GM21423 (cell line): ENCODE measurements around the gene ASB6.
"Not testable (repeated sequence)": the region's sequence is repeated elsewhere in the genome, so short reads cannot be mapped to it uniquely, and the experiment has no call there.

Experiments used
- ATAC-seq: cut with Tn5 transposase; IDR thresholded peaks from one replicate; pipeline ENCODE4 v1.9.1; 2021; ENCODE audit warnings: mild to moderate bottlenecking, moderate library complexity; ENCODE audit not compliant: unreplicated experiment

Gene ASB6

DNA sequence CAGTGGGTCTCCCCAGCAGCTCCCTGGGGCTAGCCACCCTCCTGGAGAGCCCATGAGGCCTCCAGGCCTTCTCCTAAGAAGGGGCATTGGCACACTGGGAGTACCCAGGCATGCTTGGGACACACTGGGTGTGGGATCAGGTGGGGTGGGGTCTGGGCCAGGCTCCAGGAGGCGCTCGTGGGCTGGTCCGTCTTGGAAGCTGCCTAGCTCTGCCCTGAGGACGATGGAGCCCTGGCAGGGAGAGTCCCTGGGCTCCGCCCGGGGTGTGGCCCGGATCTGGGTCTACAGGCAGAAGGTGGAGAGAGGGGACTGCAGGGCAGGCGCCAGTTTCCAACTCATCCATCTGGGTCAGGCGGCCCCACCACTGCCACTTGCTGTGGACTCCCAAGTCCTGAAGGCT, 25.9 kb upstream of the ASB6 start:
- no peak for ATAC-seq

DNA sequence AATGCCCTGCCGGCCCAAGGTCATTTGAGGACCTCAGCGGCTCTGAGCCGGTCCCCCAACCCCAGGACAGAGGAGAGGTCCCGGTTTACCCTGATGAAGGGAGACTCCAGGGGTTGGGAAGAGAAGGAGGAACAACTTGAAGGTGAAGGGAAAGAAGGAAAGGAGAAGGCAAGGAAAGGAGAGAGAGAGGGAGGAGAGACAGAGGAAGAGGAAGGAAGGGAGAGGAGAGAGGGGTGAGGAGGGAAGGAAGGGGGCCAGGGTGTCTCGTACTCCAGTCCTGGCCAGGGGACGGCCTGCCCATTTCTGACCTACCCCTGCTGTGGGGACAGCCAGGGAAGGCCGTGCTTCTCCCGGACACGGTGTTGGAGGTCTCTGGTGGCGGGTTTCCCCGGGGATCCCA, 25.4 kb upstream of the ASB6 start:
- no peak for ATAC-seq

DNA sequence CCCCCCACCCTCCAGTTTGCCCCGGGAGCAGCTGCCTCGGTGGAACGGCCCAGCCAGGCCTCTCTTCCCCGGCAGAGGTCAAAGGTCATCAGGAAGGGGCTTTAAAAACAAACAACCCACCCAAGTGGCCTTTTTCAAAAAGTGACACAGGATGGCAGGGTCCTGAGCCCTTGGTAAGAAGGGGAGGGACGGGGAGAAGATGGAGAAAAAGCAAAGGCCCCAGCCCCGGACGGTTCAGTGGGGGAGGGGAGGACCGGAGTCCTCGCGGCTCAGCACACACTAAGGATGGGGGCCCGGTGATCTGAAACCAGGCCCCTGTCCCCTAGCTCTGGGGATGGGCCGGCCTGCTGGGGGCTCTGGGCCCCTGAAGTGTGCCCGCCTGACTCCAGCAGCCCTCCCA, 24.6 kb upstream of the ASB6 start:
- no peak for ATAC-seq

DNA sequence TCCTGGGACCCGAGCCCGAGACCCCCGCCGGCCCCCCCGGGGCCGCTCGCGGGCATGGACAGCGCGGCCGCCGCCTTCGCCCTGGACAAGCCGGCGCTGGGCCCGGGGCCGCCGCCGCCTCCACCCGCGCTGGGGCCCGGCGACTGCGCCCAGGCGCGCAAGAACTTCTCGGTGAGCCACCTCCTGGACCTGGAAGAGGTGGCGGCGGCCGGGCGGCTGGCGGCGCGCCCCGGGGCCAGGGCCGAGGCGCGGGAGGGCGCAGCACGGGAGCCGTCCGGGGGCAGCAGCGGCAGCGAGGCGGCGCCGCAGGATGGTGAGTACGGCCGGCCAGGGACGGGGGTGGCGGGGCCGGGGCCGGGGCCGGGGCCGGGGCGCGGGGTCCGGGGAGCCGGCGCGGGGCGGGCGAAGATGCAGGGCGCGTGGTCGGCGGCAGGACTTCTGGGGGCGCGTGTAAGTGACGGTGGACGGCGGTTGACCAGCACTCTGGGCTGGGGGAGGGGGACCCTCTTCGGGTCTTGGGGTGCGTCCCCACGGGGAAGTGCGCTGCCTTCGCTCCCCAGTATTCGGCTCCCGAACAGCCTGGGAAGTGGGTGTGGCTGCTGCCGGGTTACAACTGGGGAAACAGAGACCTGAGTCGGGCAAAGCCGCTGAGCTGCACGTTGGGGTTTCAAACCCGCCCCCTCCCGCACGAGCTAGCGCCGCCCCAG, 24.0 kb upstream of the ASB6 start:
- no peak for ATAC-seq

DNA sequence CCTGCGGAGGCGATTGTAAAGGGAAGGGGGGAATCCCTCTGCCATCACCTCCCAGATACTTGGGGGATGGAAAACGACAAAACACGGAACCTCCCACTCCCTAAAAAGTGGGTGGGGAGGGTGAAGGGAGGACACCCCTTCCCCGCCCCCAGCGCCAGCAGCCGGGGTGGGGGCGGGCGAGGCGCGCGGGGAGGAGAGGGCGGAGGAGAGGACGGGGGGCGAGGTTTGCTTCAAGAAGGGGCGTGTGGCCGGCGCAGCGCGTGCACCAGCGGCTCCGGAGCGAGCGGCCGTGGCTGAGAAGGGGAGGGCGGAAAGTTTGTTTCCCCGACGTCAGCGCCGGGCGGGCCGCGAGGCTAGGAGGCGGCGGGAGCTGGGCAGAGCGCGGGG, 23.4 kb upstream of the ASB6 start, which contains the start of gene PRRX2:
Gene PRRX2, plus strand, starts transcription at position 259 of the 387 bp plus-strand sequence. CDS start 221 bp downstream, outside the sequence.
- no peak for ATAC-seq

DNA sequence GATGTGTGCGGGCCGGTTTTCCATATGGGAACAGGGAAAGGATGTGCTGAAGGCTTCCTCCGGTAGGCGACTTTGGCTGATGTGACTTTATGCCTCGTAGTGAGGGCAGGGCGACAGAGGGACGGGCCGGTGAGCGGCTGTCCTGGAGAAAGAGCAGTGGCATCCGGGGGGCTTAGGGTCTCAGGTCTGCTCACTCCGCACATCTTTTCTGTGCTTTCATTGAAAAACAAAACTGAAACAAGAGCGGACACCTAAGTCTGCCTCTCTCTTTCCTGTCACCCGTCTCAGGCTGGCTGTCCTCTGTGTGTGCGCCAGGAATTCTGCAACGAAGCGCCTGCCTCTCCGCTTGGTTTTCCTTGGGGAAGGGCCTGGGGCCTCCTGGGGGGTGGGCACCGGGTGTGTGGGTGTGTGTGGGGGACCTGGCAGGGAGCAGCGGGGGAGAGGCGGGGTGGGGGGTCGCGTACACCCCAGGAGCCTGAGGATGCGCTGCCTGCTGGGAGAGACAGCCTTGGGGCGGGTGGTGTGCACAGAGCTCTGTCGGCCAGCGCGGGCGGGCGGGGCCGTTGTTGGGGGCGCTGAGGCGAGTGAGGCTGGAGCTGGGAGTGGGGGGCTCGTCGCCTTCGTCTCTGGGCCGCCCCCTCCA, 22.9 kb upstream of the ASB6 start:
- no peak for ATAC-seq

DNA sequence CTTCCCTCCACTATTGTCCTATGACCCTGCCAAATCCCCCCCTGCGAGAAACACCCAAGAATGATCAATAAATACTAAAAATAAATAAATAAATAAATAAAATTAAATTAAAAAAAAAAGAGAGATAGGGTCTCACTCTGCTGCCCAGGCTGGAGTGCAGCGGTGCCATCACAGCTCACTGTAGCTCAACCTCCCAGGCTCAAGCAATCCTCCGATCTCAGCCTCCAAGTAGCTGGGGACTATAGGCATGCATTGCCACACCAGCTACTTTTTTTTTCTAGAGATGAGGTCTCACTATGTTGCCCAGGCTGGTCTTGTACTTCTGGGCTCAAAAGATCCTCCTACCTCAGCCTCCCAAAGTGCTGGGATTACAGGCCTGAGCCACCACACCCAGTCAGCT, 20.3 kb upstream of the ASB6 start:
- ATAC-seq, result not testable (repeated sequence)

DNA sequence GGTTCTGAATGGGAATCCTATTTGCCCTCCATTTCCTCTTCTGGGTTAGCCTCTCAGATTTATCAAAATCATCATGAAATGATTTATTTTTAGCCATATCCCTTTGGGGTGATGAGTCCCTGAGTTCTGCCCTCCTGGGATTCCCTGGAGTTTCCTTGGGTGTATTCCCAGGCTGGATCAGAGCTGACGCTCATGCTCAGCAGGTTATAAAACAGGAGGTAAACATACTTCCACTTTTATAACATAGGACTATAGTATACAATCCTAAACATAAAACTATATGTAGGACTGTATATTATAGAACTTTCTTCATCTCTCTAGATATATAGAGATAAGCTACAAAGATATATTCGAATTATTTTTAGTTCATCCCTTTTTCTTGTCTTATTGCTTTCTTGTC, 19.1 kb upstream of the ASB6 start:
- no peak for ATAC-seq

DNA sequence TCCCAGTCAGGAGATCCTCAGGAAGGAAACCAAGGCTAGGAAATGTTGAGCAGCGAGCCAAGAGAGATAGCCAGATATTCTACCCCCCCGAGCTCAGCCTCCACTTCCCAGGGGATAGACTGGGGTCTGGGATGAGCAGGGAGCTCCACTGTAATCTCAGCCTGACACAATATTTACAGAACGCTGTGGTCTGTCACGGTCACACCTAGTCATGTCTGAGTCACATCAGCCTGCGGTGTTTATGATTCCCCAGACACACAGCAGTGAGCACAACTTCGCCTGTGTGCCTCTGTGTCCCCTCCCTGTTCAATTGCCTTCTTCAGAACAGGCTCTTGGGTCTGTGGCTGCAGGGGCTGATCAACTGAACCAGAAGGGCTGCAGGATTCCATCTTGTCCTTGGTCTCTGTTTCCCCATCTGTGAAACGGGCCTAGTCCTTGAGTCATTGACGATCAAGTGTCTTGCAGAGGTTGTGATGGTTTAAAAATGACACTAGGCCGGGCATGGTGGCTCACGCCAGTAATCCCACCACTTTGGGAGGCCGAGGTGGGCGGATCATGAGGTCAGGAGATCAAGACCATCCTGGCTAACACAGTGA, 14.9 kb upstream of the ASB6 start:
- ATAC-seq, result no peak

DNA sequence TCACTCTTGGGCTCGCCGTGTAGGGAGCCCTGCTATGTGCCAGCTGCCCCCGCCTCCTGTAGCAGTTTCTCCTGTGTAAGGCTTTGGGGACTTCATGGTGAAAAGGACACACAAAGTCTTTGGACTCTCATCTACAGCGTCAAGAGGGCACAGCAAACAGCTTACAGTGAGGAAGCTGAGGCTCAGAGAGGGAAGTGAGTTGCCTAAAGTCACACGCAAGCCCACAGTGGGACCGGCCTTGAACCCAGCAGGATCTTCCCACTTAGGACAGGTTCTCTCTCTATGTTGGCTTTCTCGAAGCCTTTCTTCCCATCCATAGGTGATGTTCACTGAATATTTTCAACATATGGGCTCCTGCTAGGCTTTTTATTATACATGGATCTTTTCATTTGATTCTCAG, 13.7 kb upstream of the ASB6 start:
- no peak for ATAC-seq

DNA sequence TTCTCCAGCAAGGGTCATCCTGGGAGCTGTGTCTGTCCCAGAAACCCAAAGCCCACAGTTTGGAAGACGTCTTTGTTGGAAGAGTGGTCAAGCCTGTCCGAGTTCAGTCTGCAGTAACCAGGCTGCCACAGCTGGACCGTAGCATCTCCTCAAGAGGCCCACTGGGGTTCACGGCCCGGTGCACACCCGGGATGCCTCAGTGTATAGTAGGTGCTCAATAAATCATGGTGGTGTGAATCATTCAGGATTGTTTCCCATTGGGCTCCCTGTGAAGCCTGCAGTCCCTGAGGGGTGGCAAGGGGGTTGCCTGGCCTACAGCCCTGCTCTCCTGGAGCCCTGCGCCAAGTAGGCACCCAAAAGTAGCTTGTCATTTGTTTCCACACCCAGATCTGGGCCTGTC, 13.2 kb upstream of the ASB6 start:
- no peak for ATAC-seq

DNA sequence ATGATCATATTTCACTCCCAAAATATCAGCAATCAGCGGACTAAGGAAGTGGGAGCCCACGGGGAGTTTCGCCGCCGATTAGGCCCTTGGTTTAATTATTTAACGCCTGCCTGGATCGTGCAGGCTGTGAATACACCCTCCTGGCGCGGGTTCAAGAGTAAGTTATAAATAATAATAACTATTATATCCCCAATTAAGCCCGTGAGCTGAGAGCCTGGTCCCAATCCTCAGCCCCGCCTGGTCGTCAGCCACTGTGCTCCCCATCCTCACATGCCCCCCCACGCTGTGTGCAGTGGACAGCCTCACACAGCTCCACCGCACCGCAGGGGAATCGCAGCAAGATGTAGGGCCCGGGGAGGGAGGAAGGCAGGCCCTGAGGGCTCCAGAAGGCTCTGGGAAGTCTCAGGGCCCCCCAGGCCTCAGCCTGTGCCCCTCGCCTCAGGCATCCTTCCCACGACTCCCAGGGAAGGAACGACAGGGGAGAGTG, 12.6 kb upstream of the ASB6 start:
- ATAC-seq, result no peak

DNA sequence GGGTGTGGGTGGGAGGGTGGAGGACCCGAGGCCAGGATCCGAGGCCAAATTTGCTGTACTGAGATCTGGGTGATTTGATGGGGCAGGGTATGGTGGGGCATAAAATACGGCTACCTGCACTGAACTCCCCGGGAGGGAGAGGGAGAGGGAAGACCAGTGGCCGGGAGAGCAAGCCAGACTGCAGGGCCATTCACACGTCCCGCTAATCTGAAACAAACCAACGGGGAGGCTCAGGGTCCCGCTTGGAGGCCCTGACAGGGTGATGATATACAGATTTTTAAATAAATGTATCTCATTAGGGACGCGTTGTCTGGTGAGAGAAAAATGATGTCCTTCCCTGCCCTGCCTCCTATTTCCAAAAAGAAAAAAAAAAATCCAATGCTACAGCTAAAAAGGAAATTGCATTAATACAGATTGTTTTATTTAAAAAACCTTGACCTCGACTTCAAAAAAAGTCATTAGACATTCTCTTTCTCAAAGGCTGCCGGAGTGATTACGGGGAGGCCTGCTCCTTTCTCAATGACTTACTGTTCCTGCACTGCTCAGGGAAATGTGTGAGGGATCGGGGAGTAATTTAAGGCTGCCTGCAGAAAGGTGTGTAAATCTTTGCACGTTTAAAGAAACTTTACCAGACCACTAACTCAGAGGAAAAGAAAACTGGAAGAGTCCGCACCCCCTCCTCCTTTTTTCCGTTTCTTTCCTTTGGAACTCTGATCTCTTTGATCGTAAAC, 12.0 kb upstream of the ASB6 start:
- ATAC-seq, result no peak

DNA sequence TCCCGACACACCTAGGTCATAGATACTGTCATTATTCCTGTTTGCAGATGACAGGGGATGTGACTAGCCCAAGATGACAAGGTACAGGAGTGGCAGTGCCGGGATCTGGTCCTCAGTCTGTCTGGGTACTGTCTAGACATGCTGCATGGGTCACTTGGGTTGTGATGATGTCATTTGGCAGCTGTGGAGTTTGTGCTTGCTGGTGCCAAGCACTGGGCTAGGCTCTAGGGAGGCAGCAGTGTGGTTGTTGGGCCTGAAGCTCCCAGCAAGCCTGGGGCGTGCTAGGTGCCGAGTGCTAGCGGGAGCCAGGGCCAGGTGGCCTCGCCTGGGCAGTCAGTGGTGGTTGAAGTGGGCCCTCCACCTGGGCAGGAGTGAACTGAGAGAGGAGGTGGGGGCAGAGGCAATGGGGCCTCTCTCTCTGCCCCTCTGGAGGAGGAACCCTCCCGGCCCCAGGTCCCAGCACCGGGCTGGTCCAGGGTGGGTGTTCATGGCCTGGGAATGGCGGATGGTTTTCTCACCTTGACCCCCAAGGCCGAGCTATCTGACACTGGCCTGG, 8.8 kb upstream of the ASB6 start:
- ATAC-seq, result no peak

DNA sequence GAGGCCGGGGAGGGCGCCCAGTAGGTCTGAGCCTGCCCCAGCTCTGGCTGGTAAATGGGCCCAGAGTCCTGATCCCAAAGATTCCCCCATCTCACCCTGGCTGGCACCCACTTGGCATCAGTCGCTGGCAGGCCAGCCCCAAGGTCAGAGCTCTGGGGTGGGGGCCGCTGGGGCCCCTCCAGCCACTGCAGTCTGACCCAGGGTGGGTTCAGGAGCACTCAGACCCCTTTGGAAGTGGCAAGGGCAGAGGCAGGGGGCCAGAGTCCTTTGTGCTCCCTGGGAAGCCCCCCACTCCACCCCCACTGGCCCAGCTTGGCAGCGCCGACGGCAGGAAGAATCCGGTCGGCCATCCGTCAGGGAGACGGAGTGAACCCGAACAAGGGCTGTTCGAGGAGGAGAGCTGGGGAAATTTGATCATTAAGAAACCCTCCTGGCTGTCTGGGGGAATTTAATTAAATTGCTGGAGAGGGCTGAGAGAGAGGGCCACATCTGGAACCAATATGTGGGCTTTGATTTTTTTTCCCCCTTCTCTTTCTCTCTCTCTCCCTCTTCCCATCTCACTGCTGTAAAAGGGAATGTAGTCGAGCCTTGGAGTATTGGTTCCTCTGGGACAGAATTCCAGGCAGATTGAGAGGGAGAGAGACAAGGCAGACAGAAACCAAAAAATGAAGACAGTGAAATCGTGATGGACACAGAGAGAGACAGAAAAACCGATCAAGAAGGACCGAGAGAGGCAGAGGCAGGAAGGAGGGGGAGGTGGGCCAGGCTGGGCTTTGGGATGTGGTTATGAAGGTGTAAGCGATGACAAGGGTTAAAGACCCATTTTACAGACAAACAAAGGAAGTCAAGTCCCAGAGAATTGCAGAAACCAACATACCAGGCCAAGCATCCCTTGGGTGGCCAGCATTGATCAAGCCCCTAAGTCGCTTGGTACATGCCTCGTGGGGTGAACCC, 8.1 kb upstream of the ASB6 start:
- ATAC-seq, result no peak

DNA sequence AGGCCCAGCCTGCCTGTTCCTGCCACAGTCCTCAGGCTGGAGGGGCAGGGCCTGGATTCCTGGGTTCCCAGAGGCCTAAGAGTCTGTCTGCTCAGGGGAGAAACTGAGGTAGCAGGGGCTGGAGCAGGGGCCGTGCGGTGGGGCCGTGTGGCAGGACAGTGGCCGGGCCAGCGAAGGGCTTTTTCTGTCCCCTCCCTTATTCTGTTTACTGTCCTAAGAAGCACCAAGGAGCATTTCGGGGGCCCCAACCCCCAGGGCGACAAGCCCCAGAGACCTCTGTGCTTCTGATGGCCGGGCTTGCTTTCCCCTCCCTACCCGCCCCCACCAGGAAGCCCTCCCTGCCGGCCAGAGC, 6.8 kb upstream of the ASB6 start:
- ATAC-seq, result no peak

DNA sequence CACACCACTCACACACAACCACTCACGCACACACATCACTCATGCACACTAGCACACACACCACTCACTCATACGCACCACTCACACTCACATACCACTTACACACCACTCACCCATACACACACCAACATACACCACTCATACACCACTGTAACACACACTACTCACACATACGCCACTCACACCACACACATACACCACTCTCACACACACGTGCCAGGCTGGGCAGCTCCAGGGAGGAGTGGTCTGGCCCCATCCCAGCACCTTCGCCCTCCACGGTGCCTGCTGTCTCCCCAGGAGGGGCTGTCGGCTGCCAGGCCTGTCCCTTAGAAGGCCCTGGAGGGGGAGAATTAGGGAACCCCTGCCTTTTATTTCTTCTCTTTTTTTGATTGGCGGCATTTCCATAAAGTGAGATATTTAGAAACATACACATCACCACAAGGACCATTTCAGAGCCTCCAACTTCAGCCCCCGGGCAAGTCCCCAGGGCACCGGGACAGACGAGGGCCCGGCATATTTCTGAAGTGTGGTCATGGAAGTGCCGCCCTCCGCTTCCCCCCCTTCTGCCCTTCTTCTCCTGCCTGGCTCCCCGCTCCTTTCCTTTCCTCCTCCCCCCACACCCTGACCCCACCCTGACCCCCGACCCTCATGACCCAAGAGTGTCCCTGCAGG, 6.3 kb upstream of the ASB6 start:
- no peak for ATAC-seq

DNA sequence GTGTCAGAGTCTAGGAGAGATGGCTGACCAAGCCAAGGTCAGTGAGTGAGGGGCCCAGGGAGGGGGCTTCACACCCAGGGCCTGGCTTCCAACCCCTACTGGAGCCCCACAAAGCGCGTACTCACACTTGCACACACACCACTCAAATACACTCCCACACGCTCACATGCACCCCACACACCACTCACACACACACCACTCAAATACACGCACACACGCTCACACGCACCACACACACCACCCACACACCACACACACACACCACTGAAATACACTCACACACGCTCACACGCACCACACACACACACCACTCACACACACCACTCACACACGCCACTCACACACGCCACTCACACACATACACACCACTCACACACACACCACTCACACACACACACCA, 5.7 kb upstream of the ASB6 start:
- no peak for ATAC-seq

DNA sequence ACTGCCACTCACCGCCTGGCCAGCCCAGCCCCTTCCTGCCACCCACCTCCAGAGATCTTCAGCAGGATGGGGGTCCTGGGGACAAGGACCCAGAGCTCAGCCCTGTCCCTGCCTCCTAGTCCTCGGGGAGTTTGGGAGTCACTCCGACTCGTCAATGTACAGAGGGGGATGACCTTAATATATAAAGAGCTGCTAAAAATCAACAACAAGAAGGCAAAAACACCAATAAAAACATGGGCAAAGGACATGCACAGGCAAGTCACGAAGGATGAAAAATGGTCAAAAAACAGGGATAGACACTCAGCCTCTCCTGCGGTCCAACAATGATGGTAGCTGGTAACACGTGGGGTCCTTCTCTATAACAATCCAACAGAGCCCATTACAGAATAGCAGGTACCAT, 4.7 kb upstream of the ASB6 start:
- no peak for ATAC-seq

DNA sequence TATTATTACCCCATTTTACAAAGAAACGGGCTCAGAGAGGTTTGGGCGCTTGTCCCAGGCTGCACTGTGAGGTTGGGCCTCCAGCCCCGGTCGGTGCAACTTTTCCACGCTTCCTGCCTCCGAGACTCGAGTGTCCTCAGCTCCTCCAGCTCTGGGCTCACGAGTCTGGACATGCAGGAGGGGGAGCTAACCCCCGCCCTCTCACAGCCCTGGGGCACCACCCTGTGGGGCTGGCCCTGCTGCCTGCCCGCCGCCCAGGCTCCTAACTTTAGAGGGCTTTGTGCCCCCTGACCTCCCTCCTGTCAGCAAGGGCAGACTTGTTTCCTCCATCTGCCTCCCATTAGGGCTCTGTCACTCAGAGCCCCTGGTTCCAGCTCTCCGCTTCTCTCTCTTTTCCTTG, 4.3 kb upstream of the ASB6 start:
- ATAC-seq, result no peak
